K562 (cell line): ENCODE data around the gene NME4. TPM values are rescaled to one million over a fixed set of nuclear protein-coding genes. Genes with fewer than 3 reads are reported as not detected.
"Not testable (repeated sequence)": the region's sequence is repeated elsewhere in the genome, so short reads cannot be mapped to it uniquely, and the experiment has no call there.

ENCODE experiments used
- ATAC-seq: fragments of 200-7000 bp; cut with Tn5 transposase; 3 replicates; pipeline ENCODE4 v1.9.1; 2020; ENCODE audit warnings: moderate library complexity
- BruUV-seq: library from RNA; stranded (reverse); fragments of 400-500 nt; replicated peaks from 2 replicates; lab custom pipeline; 2021; lab: Mats Ljungman, UMichigan
- CTCF ChIA-PET: fragments of 300-600 bp; formaldehyde crosslinking; extraction: SDS; loops from one replicate; lab custom pipeline; 2021; ENCODE audit warnings: low intra/inter-chr PET ratio; lab: Yijun Ruan, JAX
- POLR2A ChIA-PET: fragments of 300-600, 350-650 bp; sonication (Branson Sonifier 250); formaldehyde crosslinking; extraction: SDS; loops from one replicate; lab custom pipeline; 2021; ENCODE audit warnings: antibody characterized with exemption, inconsistent platforms; lab: Yijun Ruan, JAX
- DNase-seq, 4 experiments: peaks; one replicate each; pipeline versions ENCODE4 v3.0.0 to v3.0.0-alpha.2; 2011 to 2018; ENCODE audit warnings: low spot score in 3 of 4, mixed read lengths in 3 of 4; ENCODE audit errors: extremely low read depth in 1 of 4
- FAIRE-seq: peaks from 2 replicates; lab custom pipeline; 2011; peaks lifted over from hg19 to GRCh38; lab: Jason Lieb, UNC
- H2AFZ ChIP-seq: 2 replicates; pipeline ENCODE4 v1.6.0; 2011; ENCODE audit warnings: low read depth, low read length, control low read depth, inconsistent platforms
- H3K27ac ChIP-seq: fragments of 200-600 bp; 3 replicates; pipeline ENCODE4 v1.8.0; 2011; ENCODE audit warnings: low read depth, mild to moderate bottlenecking, control low read depth, inconsistent platforms, low read length, moderate library complexity, mixed read lengths; ENCODE audit errors: extremely low read depth
- H3K27me3 ChIP-seq, 2 experiments: fragments of 300-600 bp in 1 of 2; 2 replicates in 1 of 2; 3 replicates in 1 of 2; pipeline versions ENCODE4 v1.6.0 to v1.8.0; 2011; ENCODE audit warnings: inconsistent platforms in 2 of 2, low read length in 2 of 2, mild to moderate bottlenecking in 1 of 2, mixed read lengths in 1 of 2, moderate library complexity in 1 of 2; ENCODE audit not compliant: control insufficient read depth in 2 of 2, insufficient read depth in 2 of 2
- H3K36me3 ChIP-seq: fragments of 300-600 bp; 3 replicates; pipeline ENCODE4 v1.8.0; 2011; ENCODE audit warnings: mild to moderate bottlenecking, low read length, inconsistent platforms; ENCODE audit not compliant: control insufficient read depth, insufficient read depth
- H3K4me1 ChIP-seq, 2 experiments: fragments of 200-600 bp in 1 of 2; replicated peaks in 1 of 2; 2 replicates in 1 of 2; 3 replicates in 1 of 2; pipeline versions ENCODE4 v1.5.1 to v1.8.0; 2011; ENCODE audit warnings: inconsistent platforms in 2 of 2, low read length in 2 of 2, mild to moderate bottlenecking in 1 of 2, mixed read lengths in 1 of 2, moderate library complexity in 1 of 2; ENCODE audit not compliant: control insufficient read depth in 2 of 2, insufficient read depth in 2 of 2
- H3K4me2 ChIP-seq: 2 replicates; pipeline ENCODE4 v1.6.1; 2011; ENCODE audit warnings: low read length, control low read depth, inconsistent platforms, mixed read lengths; ENCODE audit not compliant: insufficient read depth
- H3K4me3 ChIP-seq: fragments of 200-600 bp; sonication (generic), shearing (Covaris generic); 2 replicates; pipeline ENCODE4 v1.5.1; 2016; ENCODE audit warnings: control low read depth, inconsistent platforms
- H3K79me2 ChIP-seq: fragments of 200-600 bp; 3 replicates; pipeline ENCODE4 v1.8.0; 2011; ENCODE audit warnings: low read length, inconsistent platforms; ENCODE audit not compliant: control insufficient read depth, insufficient read depth
- H3K9ac ChIP-seq, 2 experiments: 2 replicates each; pipeline versions ENCODE4 v1.6.0 to v1.6.1; 2011; ENCODE audit warnings: low read depth in 2 of 2, low read length in 2 of 2, control low read depth in 1 of 2, inconsistent platforms in 1 of 2, mild to moderate bottlenecking in 1 of 2, mixed read lengths in 1 of 2; ENCODE audit not compliant: insufficient read depth in 1 of 2
- H3K9me1 ChIP-seq: one replicate; pipeline ENCODE4 v1.6.0; 2011; ENCODE audit warnings: inconsistent platforms, mild to moderate bottlenecking, low read length, moderate library complexity; ENCODE audit not compliant: control insufficient read depth, insufficient read depth
- H3K9me3 ChIP-seq: replicated peaks from 2 replicates; pipeline ENCODE4 v1.5.1; 2011; ENCODE audit warnings: low read depth, low read length, inconsistent platforms; ENCODE audit not compliant: control insufficient read depth, insufficient read depth
- H4K20me1 ChIP-seq: replicated peaks from 2 replicates; pipeline ENCODE4 v1.6.1; 2011; ENCODE audit warnings: low read length, inconsistent platforms, mixed read lengths; ENCODE audit not compliant: control insufficient read depth, insufficient read depth
- HNRNPL ChIP-seq: fragments of 200-400 bp; formaldehyde crosslinking; IDR thresholded peaks from 2 replicates; pipeline ENCODE4 v1.6.1; 2017; ENCODE audit warnings: low read depth, mild to moderate bottlenecking, low read length
- TCF7 ChIP-seq: sonication (generic); IDR thresholded peaks from 2 replicates; pipeline ENCODE4 v1.6.1; 2016; ENCODE audit warnings: antibody characterized with exemption, borderline replicate concordance
- ZNF121 ChIP-seq: sonication (generic); formaldehyde crosslinking; conservative IDR thresholded peaks from 2 replicates; pipeline ENCODE4 v1.8.0; 2022; ENCODE audit warnings: missing genetic modification reagents
- ZNF445 ChIP-seq: fragments of 250-450 bp; sonication (Bioruptor Pico); IDR thresholded peaks from 2 replicates; pipeline ENCODE4 v1.4.0; 2020; ENCODE audit warnings: low read depth, mild to moderate bottlenecking, moderate library complexity
- WGBS: fragments of 100-300 bp; shearing (Covaris generic); methylation state at CpG from one replicate; pipeline ENCODE4 v1.1.6; 2016; ENCODE audit warnings: low coverage, mixed read lengths; ENCODE audit not compliant: insufficient coverage; ENCODE audit errors: missing lambda C conversion rate; 5-methylcytosine and 5-hydroxymethylcytosine counted together
- in situ Hi-C: fragments of 300-500 bp; cut with MboI; formaldehyde crosslinking; loops from 4 replicates; pipeline ENCODE4 v1.15.0; 2018; ENCODE audit warnings: inconsistent platforms, mixed read lengths
- intact Hi-C: fragments of 100-400 bp; cut with micrococcal nuclease; formaldehyde crosslinking; loops from 2 replicates; pipeline ENCODE4 v1.14.2; 2022
- polyA plus RNA-seq, 8 experiments: library from polyadenylated mRNA; depleted of rRNA in 4 of 8; stranded (reverse) in 5 of 8; unstranded in 3 of 8; fragments of >200 nt; fragmentation: Nextera tagmentation in 2 of 8; fragmentation: Illumina TruSeq in 1 of 8; extraction: Ambion mirVana in 2 of 8; extraction: Trizol in 1 of 8; gene quantifications; 2 replicates each; pipeline versions ENCODE4 v1.2.1 to v1.2.3, GENCODE V29; 2011 to 2014; ENCODE audit warnings: inconsistent platforms in 1 of 8, missing spikeins in 1 of 8
- total RNA-seq, 7 experiments: library from RNA; depleted of rRNA in 6 of 7; stranded (reverse); fragments of >200 nt in 6 of 7; fragmentation: Illumina TruSeq in 2 of 7; extraction: Trizol in 2 of 7; gene quantifications; 2 replicates each; pipeline versions ENCODE4 v1.2.1 to v1.2.3, GENCODE V29; 2011 to 2021; ENCODE audit warnings: low replicate concordance in 1 of 7

The NME4 gene
- total and polyA plus RNA-seq, 9 of the 15 experiments (the other 6 are each of a cell fraction or from before 2014, with no cell fraction given): 15.4 to 264 (median 139) TPM

- Histone ChIP-seq H3K9me3 (no peaks in the 10 kb centered on the region), H3K9me1 (peaks cover 6% of the 10 kb centered on the region), H3K4me1 (peaks cover 21% of the 10 kb centered on the region in 2 experiments), H3K4me3 (no peak overlapping the region), H2AFZ (no peak overlapping the region), H4K20me1 (peaks cover 3% of the 10 kb centered on the region; the same call in 1 of the 2 replicates)
- BruUV-seq: no TSS peak
- TF ChIP-seq ZNF445 (CRISPR knock-in tag) (no peak), TCF7 (no peak), HNRNPL (no peak)
- TF ChIP-seq, all 486 proteins: peak for 0
- ATAC-seq (no peak), DNase-seq (no peak), FAIRE-seq (no peak)
- Histone ChIP-seq H3K36me3 (peaks cover 82% of the 10 kb centered on the region), H3K27ac (no peak overlapping the region), H3K79me2 (peaks cover 99% of the 10 kb centered on the region), H3K27me3 (no peaks in the 10 kb centered on the region), H3K9ac (no peak overlapping the region), H3K4me2 (no peak overlapping the region)
- in situ Hi-C loops (no loop called here), intact Hi-C loops (no loop called here)
- CTCF ChIA-PET: no interaction called here
- POLR2A ChIA-PET: interaction anchor here (2.9 kb wide), 1 partner anchor 10 kb away, joined by 16 read pairs; no protein-coding TSS in a partner anchor
- WGBS: 91% methylated on average over 3 of the region's 6 CpGs
Observed at GRCh38 chr16:347203-347602, 49.8 kb upstream of the NME4 start.

GRCh38 chr16:348495-348894 is 48.5 kb upstream of the NME4 start:
- H2AFZ ChIP-seq, DNase-seq, ATAC-seq, H3K4me2 ChIP-seq, H3K27me3 ChIP-seq, H3K27ac ChIP-seq, intact Hi-C loops, H3K9me1 ChIP-seq, CTCF ChIA-PET, H3K9me3 ChIP-seq, H4K20me1 ChIP-seq, in situ Hi-C loops, H3K4me3 ChIP-seq, FAIRE-seq, BruUV-seq: not testable (repeated sequence)
- peak overlapping the region in 1 of 2 experiments; percentile 3; a peak in 1 of 4 replicates for H3K9ac ChIP-seq
- TF ChIP-seq ZNF121 (CRISPR knock-in tag): peak; percentile 71
- peaks cover 86% of the 10 kb centered on the region for H3K79me2 ChIP-seq
- H3K36me3 ChIP-seq: peaks cover 69% of the 10 kb centered on the region
- WGBS: 100% methylated on average over 7 of the region's 10 CpGs
- peaks cover 20 to 24% of the 10 kb centered on the region in 2 experiments for H3K4me1 ChIP-seq
- POLR2A ChIA-PET: interaction anchor here (0.6 to 2.7 kb wide), 3 partner anchors 12 to 281 kb away, joined by 3 to 22 read pairs (median 4); no protein-coding TSS in a partner anchor
